GM21619 (cell line): ENCODE results near the gene HERC3.

Experiments
- ATAC-seq: cut with Tn5 transposase; IDR thresholded peaks from one replicate; pipeline ENCODE4 v1.9.1; 2021; ENCODE audit not compliant: unreplicated experiment

The HERC3 gene

GRCh38 chr4:88659055-88659889 is 67.0 kb downstream of the HERC3 start:
- peak; percentile 88 for ATAC-seq

GRCh38 chr4:88659890-88660208 is 67.6 kb downstream of the HERC3 start:
- ATAC-seq: no peak

DNA sequence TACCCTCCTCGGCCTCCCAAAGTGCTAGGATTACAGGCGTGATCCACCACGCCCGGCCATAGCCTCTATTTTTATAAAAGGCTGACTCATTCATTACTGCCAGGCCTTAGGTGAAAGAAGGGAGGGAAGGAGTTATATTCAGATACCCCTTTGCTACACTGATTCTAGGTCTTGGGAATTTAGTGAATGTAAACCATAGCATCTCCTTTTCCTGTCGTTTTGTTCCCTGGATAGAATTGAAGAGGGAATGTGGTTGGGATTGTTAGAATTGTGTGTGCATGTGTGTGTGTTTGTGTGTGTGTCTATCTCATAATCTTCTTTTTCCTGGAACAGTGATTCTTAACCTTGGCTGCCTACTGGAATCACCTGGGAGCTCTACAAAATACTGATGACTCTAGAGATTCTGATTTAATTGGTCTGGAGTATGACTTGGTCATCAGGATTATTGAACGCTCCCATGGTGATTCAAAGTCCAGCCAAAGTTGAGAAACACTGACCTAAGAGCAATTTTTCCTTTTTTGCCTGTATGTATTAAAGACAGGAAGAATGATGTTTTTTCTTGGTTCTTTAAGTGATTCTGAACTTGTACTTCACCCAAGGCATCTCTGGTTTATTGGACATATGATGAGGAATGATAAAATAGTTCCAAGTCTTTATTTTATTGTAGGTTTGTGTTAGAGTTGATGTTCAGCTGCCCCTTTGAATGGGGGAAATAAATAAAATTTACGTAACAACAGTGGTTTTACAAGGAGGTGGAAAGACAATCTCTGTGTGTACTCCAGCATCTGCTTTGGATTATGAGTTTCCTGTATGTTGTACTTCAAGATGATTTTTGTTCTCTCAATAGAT is 68.4 kb downstream of the HERC3 start:
- ATAC-seq: no peak

- no peak for ATAC-seq
Measured at GRCh38 chr4:88661739-88662138, 69.5 kb downstream of the HERC3 start.

GRCh38 chr4:88672987-88673386 is 80.7 kb downstream of the HERC3 start:
- ATAC-seq: no peak

DNA sequence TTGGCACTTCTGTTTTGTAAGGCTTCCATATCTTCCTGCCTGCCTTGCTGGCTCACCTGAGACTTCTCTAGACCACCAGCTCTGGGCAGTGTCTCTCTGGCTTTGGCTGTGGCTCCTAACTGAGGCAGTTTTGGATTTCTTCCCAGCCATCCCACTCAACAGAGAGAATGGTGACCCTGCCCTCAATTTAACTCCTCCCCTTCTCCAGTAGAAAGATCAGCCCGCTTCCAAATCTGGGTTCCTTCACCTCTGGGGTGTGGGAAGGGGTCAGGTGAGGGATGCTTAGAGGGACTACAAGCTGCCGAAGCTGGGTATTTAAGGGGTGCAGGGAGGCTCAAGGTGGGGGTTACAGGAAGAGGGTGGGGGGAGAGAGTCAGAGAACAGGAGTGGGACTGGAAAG is 81.6 kb downstream of the HERC3 start:
- ATAC-seq: no peak

GRCh38 chr4:88674565-88674964 is 82.3 kb downstream of the HERC3 start:
- no peak for ATAC-seq

DNA sequence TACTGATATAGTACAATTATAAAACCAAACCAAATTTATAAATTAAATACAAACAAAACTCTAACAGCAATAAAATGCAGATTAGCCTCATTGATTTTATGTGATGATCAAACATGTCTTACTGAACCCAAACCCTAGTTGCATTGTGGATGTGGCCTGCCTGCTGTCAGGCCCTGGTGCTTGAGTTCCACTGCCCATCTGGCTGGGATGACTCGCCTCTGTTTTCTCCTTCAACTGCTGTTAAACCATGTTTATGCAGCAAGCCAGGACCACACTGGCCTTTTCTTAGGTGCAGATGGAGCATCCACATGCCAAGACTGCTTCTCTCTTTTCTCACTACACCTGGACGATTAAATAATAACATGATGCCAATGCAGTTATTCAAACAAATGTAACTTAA is 82.7 kb downstream of the HERC3 start:
- no peak for ATAC-seq

- ATAC-seq: no peak
Measured at GRCh38 chr4:88675543-88675942, 83.3 kb downstream of the HERC3 start.

- no peak for ATAC-seq
Measured at GRCh38 chr4:88681209-88681608, 88.9 kb downstream of the HERC3 start.

DNA sequence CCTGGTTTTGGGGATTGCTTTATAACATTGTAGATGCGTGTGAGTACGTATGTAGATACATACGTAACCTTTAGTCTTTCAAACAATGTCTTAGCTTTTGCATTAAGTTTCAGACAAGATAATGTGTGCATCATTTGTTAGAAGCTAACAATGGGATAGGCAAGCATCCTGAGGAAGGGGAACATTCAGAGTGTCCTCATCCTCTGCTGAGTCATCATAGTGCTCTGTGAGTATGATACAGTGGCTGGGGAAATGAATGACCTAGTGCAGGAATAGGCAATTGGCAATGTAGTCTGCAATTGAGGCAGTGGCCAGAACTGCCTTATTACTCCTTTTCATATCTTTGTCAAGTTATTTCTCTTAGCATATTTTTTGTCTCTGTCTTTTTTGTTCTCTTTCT is 98.1 kb downstream of the HERC3 start:
- ATAC-seq: no peak

- no peak for ATAC-seq
Measured at GRCh38 chr4:88693792-88694191, 101.5 kb downstream of the HERC3 start.

DNA sequence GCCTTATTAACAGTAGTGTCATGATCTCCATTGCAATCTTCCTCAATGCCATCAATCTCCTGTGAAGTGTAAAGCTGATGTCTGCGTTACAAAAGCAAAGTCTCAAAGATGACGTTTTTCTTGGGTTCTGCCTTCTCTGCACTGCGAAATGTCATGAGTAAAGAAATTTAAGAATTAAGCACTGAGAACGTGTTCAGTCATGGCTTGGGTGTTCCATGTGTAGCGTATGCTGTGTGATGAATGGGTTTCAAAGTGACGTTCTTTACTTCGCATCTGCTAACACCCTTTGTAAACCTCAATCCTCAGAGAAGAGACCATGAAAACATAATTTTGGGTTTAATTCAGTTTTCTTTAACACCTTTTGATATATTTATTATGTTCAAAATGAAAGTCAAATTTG is 104.3 kb downstream of the HERC3 start:
- ATAC-seq: no peak

- no peak for ATAC-seq
Measured at GRCh38 chr4:88697141-88697540, 104.9 kb downstream of the HERC3 start.

DNA sequence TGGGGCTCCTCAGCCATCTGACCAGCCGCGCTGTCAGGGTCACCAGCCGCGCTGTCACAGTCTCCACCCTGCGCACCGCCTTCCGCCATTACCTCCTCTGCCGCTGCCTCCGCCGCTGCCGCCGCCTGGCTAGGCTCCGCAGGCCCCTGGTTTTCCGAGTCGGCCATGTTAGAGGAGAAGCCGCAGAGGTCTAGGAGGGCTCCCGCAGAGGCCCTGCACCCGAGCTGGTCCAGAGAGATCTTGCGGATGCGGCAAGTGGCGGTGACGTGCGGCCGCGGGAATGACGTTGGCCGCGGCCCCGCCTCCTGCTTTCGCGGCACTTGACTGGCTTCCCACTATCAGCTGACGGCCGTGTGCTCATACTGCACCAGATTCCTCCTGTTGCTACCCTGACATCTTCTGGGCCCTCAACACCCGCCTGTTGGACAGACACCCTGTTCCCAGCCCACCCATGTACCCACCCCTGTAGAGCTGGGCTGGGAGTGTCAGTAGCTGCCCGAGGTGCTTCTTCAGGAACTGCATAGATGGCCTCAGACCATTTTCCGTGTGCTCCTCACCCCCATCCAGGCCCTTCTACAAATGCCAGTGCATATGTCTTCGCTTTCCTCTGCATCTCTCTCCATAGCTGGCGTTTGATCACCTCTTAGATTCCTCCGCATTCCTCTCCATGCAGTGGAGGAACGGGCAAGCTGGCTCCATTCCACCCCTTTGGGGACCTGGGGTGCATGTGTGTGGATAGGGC is 105.5 kb downstream of the HERC3 start, which contains the start of gene NAP1L5:
Gene NAP1L5, minus strand, starts transcription at position 242 of the 742 bp plus-strand sequence. Its CDS starts 75 bp downstream, at position 167.
- ATAC-seq: peak; percentile 96

- no peak for ATAC-seq
Measured at GRCh38 chr4:88698519-88698918, 106.2 kb downstream of the HERC3 start.

DNA sequence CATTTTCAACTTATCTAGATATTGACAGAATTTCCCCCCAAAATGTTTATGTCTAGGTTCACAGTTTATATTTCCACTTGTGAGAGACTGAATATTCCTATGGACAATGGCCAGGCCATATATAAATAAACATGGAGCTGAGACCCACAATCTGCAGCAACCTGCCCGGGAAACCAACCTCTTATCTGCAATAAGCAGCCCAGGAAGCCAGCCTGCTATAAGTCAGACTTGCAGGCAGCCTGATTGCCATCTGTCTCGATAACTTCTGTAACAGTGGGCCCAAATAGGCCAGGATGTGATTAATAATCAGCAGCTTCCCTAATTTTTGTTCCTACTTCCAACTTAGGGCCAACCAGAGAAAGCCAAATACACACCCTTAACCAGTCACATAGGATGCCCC is 110.5 kb downstream of the HERC3 start:
- no peak for ATAC-seq

- no peak for ATAC-seq
Measured at GRCh38 chr4:88705223-88705622, 112.9 kb downstream of the HERC3 start.

DNA sequence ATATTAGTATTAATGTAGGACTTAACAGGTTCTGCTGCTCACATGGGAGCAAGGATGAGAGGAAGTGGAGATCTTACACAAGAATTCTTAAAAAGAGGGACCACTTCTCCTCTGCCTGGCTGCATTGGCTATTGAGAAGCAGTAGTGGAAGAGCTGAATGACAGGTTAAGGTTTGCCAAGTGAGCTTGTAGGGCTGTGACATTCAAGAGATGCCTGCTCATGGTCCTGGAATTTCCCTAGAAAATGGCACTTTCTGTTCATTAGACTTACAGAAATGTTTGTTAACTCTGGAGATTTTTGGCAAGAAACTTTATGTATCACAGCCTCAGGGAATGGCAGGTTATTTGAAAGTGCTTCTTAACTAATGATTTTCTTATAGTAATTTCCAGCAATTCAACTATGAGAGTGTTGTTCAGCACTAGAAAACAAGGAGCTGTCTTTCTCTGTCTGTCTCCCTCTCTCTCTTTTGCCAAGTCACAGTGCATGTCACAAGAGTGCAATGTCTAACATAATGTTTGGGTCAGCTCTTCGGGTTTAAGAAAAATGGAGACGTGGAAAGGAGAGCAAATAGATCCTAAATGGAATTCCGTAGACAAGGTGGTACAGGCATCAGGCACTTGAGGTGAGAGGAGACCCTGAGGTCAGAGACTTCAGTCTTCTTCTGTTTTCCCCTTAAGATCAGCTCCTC is 113.7 kb downstream of the HERC3 start:
- no peak for ATAC-seq

GRCh38 chr4:88706574-88706973 is 114.3 kb downstream of the HERC3 start:
- ATAC-seq: no peak

DNA sequence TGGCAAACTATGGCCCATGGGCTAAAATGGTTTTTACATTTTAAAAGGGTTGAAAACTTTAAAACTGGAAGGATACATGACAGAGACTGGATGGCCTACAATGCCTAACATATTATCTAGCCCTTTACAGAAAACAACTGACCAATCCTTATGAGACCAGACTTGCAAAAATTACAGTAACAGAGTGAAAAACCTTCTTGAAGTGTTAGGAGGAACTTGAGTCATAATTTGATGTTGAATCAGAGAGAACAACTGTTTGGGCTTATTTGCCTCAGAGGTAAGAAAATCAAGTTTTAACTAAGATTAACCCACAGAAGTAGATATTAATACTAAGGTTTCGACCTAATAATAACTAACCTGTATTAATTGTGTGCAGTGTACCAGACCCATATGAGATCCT is 117.7 kb downstream of the HERC3 start:
- ATAC-seq: no peak
